GM21576 (cell line): ENCODE measurements around the gene ERC1.

Experiments
- ATAC-seq: cut with Tn5 transposase; IDR thresholded peaks from one replicate; pipeline ENCODE4 v1.9.1; 2021; ENCODE audit warnings: mild to moderate bottlenecking, moderate library complexity; ENCODE audit not compliant: unreplicated experiment

ERC1 gene

DNA sequence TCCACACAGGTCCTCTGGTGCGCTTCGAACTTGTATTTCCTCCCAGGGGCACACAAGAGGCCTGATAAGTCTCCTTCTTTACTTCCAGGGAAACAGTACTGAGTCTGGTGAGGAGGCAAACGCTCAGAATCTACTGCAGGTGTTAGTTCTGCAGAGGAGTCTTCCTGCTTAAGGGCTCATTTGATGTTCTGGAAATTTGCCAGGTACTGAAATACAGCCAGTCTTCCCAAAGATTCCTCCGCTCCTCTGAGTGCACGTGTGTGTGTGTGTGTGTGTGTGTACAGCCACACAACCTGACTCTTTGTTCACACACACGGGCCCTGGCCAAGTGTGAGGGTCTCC, 511.3 kb downstream of the ERC1 start:
- no peak for ATAC-seq

DNA sequence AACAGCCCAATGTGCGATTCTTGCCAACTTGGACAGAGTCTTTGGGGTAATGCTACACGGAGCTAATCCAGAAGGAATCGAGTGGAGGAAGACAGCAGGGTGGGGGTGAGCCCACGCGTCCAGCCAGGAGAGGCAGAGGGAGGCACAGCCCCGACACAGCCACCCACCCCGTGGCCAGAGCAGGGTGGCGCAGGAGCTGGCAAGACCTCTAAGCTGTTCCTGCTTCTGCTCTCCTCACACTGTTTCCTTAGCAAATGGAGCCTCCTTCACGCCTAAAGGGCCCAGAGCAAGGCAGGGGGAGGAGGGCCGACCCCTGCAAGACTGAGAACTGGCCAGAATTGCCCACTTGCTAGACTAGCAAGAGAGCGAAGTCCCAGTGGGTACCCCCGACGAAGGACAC, 511.8 kb downstream of the ERC1 start:
- ATAC-seq = no peak

DNA sequence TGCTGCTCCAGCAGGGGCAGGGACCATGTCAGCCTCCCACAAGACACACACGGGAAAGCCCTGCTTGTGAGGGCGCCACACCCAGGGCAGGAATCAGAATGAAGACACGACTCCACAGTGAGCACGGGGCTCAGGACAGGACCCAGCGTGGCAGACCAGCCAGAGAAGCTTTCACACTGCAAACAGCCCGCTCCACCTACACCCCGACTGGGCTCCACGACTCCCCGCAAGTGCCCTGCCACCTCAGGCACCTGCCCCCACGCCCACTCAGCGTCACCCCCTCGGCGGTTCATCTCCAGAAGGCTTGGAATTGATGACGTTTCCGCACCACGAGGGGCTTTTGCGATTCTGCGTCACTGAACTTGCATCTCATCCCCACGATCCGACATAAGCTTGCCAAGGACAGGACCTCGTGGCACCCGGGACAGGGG, 512.3 kb downstream of the ERC1 start:
- no peak for ATAC-seq

DNA sequence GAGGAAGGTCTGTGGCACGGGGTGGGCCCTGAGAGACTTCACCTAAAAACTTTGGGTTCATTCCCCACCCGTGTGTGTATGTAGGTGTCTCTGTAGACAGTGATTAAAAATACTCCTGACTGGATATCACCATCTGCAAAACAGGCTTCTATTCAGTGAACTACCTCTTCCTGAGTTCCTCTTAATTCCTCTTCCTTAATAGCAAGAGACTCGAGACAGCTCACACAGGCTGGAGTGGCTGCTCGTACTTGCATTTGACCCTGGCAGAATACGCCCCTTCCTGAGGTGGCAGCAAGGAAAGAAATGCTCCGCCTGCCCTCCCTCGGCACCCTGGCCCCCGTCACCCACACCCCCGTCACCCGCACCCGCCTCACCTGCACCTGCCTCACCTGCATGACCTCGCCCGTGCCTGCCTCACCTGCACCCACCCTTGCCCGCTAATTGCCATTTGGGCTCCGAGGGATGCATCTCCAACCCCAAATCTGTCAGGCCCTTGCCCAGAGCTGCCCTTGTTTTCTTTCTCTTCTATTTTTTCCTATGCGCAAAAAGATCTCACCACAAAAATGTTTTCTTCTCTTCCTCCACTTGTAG, 513.4 kb downstream of the ERC1 start:
- ATAC-seq = no peak

DNA sequence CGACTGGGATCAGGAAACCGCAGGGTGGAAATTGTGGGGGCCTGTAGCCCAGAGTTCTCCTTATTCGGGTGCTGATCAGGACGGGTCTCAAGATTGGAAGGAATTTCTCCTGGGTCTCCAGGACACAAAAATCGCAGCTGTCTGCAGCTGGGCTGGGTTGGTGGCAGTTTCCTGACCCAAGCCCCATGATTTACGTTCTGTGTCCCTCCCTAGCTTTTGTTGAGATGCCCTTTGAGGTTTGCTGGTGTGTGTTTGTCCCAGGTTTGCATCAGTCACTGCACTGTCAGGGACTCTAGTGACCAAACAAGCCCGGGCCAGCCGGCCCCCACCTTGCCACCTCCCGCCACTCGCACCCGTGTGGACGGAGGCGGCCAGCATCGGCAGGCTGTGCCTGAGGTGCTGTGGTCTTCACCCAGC, 513.9 kb downstream of the ERC1 start:
- no peak for ATAC-seq

DNA sequence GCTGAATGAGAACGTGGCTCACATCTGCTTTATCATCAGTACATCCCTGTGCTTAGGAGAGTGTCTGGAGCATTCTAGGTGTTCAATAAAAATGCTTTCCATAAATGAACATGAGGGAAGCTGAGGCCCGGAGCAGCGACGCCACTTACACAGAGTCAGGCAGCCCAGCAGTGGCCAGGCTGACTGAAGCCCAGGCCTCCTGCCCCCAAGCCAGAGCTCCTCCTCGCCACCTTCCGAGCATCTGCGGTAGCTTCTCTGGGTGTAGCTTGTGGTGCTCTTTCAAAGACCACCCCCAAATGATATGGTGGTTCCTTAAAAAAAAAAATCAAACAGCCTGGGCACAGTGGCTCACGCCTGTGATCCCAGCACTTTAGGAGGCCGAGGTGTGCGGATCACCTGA, 514.6 kb downstream of the ERC1 start:
- ATAC-seq = no peak

DNA sequence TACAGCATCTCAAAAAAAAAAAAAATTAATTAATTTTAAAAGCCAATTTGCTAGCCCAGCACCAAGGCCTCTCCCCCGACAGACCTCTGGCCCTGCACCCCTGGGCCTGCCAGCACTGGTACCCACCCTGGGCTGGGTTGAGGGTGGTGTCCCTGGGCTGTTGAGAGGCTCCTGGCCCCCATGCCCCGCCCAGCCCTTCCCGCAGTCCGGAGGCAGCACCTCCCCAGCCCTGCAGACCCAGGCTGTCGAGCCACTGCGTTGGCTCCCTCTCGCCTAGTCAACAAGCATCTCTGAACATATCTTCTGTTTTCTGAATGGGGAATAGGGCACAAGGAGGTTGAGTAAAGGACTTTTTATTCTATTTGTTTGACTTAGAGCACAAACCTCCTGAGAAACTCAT, 516.3 kb downstream of the ERC1 start:
- ATAC-seq = no peak

DNA sequence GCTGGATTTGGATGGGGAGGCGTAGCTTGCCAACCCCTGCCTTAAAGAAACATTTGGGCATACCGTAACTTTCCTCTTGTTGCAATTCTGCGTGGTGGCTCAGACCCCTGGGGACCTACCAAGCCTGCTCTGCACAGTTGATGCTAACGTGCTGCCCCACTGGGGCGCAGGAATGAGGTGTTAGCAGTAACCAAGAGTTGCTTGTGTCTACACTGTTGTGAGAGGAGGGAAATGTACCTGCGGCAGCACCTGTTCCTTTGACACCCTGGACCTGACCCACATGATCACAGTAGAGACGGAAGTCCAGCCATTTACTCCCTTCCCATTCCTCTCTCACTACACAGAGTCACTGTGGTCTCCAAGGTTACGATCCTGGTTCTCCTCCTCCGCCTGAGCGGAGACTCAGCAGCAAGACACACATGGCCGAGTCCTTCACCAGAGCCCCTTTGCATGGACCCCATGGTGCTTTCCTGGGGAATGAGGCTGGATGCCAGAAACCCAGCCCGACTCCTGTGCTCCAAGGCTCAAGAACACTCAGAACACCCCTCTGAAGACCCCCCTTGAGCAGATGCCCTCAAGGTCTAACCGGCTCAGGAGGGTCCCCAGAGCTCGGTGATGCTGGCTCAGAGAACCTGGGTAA, 518.5 kb downstream of the ERC1 start:
- no peak for ATAC-seq

DNA sequence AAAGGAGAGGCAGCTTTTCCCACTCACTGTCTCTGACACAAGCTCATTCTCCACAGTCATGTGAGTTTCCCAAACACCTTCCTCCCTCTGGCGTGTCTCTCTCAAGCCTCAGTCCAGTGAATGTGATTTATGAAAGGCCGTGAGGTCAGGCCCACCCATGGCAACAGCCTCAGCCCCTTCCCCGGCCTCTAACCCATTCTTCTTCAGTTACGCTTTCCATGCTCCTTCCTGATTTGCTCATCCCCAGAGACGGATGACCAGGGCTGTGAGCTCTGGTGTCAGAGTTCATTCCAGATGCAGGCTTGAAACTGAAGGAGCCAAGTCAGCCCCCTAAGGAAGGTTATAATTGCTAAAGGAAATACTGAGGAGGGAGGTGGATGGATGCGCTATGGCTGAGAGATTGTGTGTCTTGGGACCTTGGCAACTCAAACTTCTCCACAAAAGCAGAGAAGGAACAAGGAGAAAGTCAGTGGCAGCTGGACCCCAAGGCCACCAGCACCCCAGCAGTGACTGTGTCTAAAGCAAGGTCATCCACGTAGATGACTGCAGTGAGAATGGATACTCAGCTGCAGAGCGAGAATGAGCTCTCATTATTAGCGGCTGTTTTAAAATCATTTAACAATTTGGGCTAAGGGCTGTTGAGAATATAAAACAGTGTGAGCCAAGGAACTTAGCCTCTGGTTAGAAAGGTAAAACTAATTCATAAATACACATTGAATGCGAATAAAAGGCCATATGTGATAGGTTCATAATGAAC, 519.2 kb downstream of the ERC1 start:
- ATAC-seq = no peak

DNA sequence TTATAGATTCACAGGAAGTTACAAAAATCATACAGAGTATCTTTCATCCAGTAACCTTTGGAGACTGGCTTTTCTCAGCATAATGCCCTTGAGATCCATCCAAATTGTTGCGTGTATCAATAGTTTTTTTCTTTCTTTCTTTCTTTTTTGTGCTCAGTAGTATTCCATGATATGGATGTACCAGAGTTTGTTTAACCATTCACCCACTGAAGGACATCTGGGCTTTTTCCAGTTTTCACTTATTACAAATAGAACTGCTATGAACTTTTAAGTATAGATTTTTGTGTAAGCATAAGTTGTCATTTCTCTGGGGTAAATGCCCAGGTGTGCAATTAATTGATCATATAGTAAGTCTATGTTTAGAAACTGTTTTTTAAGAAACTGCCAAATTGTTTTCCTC, 524.0 kb downstream of the ERC1 start:
- no peak for ATAC-seq

DNA sequence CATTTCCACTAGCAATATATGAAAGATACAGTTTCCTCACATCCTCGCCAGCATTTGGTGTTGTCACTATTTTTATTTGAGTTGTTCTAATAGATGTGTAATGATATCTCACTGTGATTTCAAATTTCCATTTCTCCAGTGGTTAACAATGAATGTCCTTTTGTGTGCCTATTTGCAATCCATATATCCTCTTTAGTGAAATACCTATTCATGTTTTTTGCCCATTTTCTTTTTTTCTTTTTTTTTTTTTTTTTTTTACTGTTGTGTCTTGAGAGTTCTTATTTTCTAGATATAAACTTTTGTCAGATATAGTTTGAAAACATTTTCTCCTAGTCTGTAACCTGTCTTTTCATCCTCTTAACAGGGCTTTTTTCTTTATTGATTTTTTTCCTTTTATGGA, 524.4 kb downstream of the ERC1 start:
- ATAC-seq = no peak

DNA sequence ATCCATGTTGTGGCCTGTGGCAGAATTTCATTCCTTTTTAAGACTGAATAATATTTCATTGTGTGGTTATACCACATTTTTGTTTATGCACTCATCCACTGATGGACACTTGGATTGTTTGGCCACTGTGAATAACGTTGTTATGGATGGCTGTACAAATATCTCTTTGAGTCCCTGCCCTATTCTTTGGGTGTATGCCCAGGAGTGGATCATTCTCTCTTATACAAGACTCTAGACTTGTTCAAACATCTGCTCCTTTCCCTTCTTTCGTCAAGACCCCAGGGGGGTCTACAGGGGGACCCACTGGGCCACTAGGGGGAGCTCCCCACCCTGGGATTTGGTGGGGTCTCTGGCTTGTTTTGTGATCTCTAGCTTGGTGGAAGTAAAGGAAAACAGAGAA, 526.0 kb downstream of the ERC1 start:
- no peak for ATAC-seq

DNA sequence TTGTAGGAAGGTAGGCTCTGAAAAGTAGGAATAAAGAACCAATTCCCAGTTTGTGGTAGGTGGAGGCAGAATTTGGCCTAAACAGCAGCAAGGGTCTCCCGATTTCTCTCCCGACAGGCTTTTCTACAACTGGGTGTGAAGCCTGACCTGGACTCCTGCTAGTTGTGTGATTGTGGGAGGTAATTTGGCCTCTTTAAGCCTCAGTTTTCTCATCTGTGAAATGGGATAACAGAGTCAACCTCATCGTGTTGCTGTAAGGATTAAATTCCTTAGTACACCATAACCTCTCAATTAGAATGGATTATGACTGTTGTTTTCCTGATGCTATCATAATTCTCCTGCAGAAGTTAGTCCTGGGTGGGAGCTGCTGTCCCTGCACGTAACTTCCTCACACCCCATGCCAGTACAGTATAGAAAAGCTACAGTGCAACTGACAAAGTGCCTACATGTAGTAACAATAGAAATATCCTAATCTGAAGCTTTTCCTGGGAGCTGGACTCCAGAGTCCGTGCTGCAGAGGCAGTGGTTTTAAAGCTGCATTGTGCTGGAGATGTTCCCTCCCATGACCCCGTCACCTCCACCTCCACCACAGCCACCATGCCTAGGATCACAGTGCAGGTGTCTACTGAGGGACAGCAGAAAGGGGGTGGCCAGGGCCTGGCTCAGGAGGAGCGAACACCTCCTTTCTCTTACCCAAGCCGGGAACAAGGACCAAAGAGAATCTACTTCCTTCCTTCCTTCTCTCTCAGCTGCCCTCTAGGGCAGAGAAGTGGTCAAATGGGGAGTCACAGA, 526.9 kb downstream of the ERC1 start:
- ATAC-seq = no peak

DNA sequence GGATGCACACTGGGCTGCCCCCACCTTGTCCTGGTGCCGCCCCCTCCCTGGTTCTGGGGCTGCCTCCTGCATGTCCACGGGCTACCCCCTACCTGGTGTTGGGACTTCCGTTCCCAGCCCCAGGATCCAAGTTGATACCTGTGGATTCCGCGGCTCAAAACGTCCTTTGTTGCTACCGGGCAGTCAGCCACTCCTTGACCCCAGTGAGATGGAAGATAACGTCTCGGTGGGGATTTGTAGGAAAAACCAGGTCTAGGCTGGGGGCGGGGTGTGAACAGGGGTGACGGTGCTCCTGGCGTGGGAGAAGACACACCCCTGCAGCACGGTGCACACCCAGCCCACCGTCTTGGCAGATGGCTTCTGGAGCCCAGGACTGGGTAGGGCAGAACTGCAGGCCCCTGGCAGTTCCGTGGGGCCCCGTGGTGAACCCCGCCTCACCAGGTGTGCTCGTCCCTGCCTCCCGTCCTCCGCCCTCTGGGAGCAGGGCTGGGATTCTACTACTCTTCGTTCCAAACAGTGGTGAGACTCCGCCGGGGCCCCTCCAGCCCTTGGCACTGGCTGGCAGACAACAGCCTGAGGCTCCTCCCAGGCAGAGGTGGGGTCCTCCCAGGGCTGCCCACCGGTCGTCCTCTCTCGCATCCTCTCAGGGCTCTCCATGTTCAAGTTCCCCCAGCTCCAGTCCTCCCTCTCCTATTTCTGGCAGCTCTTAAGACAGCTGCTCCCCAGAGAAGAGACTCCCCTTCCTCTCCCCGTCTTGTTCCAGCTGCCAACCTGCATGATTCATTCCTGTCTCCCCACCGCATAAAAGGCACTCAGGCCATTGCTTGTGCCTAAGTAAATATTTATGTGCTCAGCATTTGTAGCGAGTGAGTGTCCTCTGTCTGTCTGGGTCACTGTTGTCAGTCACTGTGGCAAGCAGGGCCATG, 527.8 kb downstream of the ERC1 start:
- ATAC-seq = no peak

DNA sequence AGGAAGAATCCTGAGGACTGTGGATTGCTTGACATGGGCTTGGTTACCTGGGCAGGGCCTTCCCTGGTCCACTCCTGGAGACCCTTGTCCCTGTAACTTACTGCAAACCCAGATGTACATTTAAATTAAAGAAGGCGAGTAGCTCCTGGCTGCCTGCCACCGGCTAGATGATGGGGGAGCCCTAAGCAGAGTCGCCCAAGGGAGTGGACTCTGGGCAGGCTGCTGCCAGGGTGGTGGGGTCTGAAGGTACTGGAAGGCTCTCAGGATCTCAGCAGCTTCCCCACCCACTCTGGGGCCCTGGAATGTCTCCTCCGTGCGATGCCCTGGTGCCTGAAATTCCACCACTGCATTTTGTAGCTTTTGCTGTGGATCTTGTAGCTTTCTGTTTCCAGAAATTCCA, 528.6 kb downstream of the ERC1 start:
- no peak for ATAC-seq

DNA sequence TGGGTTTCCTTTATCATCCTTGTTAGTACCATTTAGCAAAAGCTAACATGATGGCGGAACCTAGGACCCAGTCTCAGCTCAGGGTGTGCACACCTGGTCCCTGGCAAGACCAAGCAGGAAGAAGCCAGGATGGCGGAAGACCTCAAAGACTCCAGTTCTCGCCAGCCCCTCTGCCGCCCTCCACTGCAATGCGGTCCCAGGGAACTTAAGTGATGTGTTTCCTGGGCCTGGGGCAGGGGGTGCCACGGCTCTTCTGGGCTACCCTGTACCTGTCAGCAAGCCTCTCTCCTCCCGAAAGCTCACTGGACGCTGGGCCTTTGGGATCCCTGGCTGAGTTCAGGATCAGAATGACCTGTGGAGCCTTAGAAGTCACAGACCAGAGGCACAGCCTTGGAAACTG, 532.0 kb downstream of the ERC1 start:
- no peak for ATAC-seq

DNA sequence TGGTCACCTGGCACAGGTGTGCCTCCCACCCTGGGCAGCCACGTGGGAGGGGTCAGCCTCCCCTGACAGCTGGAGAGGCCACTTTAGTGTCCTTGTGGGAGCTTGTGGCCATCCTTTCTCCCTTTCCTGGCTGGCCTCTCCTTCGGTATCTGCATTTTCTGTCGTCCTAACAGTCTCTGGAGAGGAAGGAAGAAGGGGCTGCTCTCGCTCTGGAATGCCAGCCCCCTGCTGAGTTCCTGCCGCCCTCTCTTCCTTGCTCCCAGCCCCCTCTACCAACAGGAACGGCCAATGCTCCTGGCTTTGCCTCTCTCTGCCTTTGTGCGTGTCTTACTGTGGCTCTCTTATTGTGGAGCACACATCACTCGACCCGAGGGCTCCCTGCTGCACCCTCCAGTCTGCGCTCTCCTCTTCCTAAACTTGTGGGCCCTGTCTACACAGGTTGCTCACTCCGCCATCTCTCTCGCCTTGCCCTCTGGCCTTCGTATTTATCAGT, 532.6 kb downstream of the ERC1 start:
- ATAC-seq = no peak

DNA sequence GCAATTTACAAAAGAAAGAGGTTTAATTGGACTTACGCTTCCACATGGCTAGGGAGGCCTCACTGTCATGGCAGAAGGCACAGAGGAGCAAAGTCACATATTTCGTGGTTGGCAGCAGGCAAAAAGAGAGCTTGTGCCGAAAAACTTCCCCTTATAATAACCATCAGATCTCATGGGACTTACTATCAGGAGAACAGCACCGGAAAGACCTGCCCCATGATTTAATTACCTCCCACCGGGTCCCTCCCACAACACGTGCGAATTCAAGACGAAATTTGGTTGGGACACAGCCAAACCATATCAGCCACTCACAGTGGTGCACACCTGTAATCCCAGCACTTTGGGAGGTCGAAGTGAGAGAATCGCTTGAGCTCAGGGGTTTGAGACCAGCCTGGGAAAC, 534.8 kb downstream of the ERC1 start:
- no peak for ATAC-seq

DNA sequence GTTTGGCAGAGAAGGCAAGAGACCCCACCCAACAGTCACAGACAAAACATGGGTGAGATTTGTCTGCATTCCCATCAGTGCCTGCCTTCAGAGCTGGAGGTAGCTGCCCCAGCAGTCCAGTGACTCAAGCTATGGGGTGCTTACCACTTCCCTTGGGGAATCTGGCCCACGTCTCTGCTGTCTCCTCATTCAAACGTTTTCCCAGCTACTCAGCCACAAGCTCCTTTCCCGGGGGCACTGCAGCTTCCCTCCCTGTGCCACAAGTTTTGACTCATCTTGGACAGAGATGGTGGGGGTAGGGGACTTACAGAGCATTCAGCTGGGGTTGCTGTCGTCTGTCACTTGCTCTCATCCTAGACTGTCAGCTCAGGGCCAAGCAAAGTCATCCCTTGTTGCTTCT, 536.8 kb downstream of the ERC1 start:
- ATAC-seq = no peak

DNA sequence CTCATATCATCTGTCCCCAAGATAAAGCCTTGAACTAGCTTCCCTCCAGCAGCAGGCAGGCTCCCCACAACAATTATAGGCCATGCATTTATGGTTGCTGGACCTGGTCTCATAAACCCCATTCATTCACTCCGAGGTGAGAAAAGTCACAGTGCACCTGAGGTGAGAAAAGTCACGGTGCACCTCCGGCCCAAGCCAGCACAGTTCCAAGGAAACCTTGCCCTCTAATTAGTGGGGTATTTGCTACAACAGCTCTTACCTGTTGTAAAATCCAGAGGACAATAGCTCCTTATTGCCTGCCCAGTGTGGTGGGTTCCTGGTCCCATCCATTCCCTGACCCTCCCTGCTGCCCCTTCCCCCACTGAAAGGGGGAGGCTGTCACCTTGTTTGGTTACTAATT, 537.8 kb downstream of the ERC1 start:
- no peak for ATAC-seq
